ENCODE measurements around the gene RERE.
A peak's percentile ranks its signal among the peaks of the same experiment; 100 is the strongest.

Gene RERE

DNA sequence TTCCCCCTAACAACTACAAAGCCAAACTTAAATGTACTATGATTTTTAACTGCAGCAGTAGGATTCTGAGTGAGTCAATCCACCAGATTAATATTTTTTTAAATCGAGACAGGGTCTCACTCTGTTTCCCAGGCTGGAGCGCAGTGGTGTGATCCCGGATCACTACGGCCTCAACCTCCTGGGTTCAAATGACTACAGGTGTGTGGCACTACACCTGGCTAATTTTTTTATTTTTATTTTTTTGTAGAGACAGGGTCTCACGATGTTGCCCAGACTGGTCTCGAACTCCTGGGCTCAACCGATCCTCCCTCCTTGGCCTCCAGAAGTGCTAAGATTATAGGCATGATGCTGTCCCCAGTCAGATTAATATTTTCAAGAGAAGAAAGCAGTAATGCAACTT is 411.4 kb downstream of the RERE start:
- no peak for DNase-seq (ENCODE audit: low read depth in 2 of 2)

DNA sequence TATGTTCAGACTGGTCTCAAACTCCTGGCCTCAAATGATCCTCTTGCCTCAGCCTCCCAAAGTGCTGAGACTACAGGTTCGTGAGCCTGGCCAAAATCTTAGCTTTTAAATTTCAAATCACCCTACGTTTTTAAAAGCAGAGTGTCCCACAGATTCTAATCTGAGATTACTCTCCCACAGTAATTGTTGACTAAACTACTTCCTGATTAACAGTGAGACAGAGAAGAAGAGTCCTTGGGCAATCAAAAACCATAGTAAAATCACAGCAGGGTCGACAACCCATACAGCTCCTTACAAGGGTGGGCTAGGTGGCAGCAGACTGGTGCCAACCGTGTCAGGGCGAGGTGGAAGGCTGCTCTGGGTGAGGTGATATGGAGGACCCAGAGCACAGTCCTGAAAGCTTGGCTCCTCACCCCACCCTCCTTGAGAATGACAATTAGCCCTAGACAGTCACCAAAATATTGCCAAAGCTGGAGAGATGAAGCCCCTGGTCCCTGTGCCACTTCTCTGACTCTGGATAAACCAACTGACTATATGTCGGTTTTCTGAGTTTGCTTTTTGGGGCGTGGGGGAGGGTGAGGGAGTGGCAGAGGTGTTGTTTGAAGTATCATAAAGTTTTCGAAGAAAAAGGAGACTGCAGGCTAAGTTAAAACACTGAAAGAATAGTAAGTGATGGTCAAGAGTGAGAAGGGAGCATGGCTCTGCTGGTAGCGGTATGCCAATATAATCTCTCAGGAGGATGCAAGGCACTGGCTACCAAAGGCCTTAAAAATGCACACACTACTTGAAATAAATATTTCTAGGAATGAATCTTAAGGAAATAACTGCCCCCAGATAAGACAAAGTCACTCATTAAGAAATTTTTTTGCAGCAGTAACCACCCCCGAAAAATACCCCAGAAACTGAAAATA is 412.7 kb downstream of the RERE start:
- DNase-seq (ENCODE audit: low read depth in 2 of 2), result no peak

DNA sequence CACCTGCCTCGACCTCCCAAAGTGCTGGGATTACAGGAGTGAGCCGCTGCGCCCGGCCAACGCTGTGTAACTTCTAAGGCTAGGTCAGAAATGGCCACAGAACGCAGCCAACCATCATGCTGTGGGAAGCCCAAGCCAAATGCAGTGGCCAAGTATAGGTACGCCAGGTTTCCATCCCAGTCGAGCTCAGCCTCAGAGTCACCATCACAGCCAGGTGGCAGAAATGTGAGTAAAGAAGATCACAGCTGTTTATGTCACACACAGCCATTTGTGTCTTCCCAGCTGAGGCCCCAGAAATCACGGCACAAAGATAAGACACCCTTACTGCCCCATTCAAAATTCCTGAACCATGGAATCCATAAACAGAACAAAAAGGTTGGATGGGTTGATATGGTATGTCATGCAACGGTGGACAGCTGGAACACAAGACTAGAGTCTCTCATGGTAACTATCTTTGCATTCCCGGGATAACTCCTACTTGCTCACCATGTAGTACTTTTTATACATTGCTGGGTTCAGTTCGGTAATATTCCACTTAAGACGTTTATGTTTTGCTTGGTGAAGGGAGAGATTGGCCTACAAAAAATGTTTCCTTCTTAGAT is 415.2 kb downstream of the RERE start:
- DNase-seq (ENCODE audit: low read depth in 2 of 2), result no peak

DNA sequence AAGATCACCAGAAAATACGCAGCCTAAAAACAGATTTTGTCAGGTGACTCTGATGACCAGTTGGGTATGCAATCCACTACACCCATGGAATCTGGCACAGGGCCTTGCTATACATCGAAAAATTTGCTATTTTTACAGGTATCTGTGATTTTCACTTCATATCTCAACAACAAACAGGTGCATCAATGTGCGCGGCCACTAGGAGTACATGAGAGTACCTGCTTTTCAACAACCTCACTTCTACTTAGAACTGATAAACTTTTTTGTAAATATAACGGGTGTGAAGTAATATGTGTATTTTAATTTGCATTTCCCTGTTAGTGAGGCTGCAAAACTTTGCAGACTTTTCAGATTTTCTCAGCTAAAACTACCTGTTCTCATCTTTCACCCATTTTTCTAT is 418.8 kb downstream of the RERE start:
- no peak for DNase-seq (ENCODE audit: low read depth in 2 of 2)

DNA sequence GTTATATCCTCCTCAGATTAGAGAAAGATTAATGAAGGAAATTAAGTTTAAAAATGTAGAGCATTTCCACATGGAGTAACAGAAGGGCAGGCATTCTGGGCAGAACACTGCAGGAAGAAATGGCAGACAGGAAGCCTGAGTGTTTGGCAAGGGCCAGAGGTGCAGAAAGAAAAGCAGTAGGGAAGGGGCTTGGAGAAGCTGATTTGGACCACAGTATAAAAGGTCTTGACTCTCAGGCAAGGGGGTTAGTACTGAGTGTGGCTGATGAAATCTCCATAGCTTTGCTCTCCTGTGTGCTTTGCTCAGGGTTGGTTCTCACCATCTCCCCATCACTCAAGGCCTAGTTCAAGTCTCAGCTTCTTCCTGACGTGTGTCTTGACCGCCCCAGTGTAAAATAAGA is 419.4 kb downstream of the RERE start:
- DNase-seq (ENCODE audit: low read depth in 2 of 2), result no peak

DNA sequence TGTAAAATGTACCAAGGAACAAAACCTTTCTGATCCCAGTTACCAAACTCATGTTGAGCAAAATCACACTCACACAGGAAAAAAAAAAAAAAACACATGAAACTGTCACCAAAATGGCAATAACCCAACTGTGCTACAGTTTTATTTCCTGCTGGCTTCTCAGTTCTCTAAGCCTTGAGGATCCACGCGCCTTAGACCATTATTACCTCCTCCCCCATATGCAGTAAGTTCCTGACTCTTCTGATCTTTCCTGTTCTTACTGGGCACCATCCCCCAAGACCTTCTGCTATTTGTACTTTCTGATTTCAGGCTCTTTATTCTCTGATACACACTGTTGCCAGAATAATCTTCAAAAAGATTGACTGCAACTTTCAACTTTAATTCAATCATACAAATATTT is 419.9 kb downstream of the RERE start:
- DNase-seq (ENCODE audit: low read depth in 2 of 2), result no peak

DNA sequence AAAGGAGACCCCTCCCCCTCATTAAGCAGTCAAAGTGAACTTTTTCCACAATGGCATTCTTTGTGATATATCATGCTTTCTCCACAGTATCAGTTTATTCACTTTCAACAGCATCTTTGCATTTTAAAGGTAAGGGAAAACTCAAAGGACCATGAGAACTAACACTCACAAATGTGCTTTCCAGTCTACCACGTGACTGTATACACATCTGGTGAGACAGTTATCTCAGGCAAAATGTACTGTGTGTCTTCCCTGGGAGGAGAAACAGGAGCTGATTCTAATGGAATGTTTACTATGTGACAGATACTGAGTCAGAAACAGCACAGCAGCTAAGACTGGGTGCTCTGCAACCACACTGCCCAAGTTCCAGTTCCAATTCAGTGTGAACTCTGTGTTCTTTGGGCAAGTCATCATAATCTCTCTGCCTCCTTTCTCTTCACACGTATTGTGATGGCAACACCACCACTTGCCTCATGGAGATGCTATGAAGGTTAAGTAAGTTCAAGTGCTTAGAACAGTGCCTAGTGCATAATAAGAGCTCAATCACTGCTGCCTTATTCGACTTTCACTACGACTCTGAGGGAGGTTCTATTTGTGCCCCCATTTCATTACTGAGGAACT is 420.5 kb downstream of the RERE start:
- DNase-seq (ENCODE audit: low read depth in 2 of 2), result no peak

DNA sequence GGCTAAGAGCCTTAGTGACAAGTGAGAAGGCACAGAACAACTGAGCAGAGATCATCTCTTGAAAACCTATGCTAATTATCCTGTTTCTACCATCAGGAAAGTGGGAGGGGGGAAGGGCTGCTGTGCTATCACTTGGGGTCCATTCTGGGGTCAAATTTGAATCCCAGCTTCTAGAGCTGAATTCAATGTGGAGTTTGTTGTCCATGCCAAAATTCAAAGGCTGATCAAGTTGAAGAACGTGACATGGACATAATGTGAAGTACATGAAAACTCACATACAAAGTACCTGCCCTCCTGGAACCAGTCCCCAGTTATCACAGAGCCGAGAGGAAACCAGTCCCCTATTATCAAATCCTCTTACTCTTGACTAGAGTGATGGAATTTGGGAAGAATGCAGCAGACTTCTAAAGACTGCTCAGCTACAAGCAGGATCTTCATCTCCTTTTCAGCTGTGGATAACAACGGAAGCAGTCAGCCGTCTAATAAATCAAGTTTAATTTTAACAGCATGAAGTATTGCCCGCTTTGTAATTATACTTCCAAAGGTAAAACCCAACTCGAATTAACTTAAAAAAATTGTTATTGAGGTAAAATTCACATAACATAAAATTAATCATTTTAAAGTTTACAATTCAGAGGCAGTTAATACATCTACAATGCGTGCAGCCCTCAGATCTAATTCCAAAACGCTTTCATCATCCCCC is 421.2 kb downstream of the RERE start:
- no peak for DNase-seq (ENCODE audit: low read depth in 2 of 2)

DNA sequence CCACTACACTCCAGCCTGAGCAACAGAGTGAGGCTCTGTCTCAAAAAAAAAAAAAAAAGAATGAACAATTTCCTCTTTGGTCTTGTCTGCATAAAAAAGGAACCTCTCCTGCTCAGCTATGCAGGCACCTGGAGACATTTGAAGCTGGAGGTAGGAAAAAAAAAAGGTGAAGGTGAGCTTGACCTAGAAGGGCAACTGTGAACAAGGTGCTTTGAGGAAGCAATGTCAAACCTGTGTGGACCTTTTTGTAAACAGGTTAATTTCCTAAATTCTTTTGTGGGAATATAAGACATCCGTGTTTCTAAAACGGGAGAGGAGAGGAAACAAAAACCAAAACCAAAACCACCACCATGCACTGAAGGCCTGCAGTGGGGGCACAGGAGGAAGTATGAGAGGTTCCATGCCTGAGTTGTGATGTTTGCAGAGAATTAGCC is 422.0 kb downstream of the RERE start:
- DNase-seq (ENCODE audit: low read depth in 2 of 2), result peak in 1 of 2 donors; percentile 4

DNA sequence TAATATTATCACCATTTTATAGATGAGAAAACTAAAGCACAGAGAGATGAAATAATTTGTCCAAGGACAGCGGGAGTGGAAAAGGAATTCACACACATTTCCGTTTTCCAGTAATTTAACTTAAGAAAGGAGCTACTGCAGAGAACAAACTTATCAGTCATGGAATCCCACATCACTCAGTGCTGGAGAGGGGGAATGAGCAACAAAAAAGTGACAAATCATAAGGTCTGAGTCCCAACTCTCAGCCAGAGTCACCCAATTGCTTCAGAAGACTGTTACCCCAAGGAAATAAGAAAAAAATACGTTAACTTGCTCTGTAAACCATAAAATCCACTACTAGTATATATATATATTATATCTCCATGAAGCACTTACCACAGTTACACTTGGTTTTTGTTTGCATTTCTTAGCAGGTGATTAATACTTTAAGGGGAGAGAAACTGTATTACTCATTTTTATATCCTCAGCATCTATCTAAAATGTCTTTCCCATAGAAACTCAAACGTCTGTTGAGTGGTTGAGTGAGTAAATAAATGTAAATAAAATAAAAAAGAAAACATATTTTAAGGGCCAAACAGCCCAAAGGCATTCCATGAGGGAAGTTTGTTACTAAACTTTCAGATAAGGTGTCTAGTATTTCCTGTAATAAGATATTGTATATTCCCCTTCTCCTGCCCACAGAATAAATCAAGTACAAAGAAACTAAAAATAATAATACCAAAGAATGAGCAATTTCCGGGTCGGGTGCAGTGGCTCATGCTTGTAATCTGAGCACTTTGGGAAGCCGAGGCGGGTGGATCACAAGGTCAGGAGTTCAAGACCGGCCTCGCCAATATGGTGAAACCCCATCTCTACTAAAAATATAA is 422.8 kb downstream of the RERE start:
- no peak for DNase-seq (ENCODE audit: low read depth in 2 of 2)

DNA sequence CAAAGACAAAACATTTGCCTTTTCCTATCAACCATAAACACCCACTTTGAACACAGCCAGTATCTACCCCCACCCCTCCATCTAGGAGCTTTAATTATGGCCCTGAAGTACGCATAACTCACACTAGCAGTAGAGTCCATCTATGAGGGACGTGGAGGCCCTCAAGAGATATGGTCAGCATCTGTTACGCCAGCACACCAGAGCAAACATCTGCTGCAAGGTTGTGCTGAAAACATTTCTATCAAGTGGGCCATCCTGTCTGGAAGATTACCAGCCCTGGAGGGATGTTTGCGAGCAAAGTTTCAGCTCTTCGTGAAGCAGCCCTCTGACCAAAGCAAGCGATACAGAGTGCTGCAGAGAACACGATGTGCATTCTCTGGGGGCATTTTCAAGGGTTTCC is 424.9 kb downstream of the RERE start:
- no peak for DNase-seq (ENCODE audit: low read depth in 2 of 2)

DNA sequence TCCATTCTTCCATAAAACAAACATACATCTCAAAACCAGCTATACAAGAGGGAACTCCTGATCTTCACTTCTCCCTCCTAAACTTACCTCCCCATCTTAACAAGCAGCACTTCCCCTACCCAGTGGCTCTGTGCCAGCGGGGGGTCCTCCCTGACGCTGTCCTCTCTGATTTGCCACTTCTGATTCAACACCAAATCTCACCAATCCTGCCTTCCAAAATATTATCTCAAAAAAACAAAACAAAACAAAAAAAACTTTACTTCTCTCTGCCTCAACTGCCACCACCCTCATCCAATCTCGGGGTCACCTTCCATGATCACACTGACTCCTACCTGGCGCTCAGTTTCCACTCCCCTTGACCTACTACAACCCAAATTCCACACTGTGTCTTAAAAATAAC is 426.7 kb downstream of the RERE start:
- DNase-seq (ENCODE audit: low read depth in 2 of 2), result no peak

DNA sequence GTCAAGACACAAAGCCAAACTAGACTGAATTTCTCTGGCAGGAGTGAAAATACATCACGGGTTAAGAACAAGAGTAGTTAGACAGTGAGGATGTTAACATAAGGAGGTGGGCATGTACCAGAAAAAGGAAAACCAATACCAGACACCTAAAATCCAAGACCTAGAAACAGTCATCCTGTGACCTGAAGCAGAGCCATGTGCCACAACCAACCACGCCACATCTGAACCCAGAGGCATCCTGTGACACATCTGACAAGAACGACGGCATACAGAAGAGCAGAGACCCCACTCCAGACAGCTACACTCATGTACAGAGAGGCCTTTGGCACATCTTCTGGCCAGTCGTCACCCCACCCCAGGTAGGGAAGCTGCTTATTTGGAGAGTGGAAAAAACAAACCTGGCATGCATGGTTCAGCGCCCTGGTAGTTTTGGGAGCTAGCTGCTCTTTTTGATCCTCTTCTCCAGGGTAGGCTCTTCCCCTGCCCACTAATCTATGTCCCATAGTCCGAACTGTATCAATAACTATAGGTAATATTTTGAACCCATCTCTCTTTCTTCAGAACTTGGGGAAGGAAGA is 427.4 kb downstream of the RERE start:
- no peak for DNase-seq (ENCODE audit: low read depth in 2 of 2)

DNA sequence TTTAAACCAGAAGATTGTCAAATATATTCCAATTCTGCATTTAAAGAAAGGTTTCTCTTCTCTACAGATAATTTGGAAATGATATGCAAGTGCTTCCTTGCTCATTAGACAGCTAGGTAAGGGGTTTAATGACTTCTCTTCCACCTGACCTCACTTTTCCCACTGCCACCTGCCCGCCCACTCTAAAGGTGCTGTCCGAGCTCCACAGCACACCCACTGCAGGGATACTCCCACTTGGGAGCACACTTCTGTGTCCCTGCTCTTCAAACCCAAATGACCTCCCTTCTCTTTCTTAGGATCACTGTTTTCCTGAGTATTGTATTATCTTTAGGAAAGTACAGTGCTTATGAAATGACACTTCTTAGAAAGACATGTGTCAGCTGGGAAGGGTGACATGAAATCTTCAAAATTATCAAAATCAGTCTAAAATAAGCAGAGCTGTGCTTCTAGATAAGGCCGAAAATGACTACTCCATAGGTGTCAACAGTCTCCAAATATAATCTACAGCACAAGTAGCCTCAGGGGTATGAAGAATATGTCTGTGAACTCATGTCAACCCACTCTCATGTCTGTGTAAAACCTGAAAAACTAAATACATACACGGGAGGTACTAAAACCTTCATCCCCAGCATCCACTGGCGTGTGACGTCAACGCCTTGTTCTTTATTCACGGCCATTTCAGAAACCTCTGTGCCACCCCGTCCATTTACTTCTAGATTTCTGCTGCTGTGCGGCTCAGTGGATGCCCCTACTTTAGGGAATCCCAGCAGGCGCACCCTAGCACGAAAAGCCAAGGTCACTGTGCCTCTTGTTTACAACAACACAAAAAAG is 428.5 kb downstream of the RERE start:
- DNase-seq (ENCODE audit: low read depth in 2 of 2), result no peak

DNA sequence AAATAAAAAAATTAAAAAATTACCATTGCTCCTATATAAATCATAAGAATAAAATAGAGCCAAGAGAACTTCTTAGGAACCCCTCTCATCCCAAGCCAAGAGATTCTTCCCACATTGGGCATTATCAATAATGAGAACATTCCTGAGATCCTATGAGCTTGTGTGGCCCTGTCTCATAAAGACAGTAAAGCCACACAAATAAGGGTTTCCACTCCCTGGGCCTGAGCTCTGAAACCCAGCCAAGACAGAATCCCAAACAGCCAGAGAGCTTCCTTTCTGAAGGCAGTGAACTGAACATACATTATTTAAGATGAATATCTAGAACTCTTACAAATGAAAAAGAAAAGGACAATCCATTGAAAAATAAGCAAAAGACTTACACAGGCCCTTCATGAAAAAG is 431.2 kb downstream of the RERE start:
- DNase-seq (ENCODE audit: low read depth in 2 of 2), result no peak

DNA sequence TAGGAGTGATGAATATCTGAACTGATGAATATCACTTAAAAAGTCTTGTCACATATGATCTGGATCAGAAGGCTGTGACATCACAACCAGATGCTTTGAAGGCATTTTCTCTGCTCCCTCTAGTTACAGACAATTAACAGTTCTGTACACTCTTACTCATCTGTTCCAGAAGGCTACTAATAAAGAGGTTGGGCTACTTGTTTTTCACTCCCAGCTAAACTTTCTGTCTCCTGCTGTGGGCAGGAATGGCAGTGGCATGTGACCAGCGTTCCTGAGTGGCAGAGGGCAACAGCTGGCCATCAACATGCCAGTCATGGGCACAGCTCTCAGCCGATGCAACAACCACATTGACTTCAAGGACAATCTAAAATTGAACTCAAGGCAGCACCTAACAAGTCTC is 432.9 kb downstream of the RERE start:
- DNase-seq (ENCODE audit: low read depth in 2 of 2), result no peak

DNA sequence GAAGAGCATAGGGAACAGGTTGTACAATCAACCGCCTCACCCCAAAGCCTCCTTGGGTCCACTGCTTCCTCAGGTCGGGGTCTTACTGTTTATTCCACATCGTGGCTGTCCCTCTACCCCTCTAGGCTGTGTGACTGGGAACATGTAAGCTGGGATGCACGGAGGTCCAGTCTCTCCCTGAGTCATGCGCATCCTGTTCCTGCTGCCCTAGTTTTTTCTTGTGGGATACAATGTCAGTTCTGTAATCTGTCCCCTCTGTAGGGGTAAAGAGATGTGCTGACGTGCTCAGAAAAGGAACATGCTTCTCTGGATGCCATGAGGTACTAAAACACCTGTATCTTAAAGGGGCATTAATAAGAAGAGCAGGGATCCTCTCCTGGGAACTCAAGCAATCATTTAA is 433.4 kb downstream of the RERE start:
- DNase-seq (ENCODE audit: low read depth in 2 of 2), result no peak

DNA sequence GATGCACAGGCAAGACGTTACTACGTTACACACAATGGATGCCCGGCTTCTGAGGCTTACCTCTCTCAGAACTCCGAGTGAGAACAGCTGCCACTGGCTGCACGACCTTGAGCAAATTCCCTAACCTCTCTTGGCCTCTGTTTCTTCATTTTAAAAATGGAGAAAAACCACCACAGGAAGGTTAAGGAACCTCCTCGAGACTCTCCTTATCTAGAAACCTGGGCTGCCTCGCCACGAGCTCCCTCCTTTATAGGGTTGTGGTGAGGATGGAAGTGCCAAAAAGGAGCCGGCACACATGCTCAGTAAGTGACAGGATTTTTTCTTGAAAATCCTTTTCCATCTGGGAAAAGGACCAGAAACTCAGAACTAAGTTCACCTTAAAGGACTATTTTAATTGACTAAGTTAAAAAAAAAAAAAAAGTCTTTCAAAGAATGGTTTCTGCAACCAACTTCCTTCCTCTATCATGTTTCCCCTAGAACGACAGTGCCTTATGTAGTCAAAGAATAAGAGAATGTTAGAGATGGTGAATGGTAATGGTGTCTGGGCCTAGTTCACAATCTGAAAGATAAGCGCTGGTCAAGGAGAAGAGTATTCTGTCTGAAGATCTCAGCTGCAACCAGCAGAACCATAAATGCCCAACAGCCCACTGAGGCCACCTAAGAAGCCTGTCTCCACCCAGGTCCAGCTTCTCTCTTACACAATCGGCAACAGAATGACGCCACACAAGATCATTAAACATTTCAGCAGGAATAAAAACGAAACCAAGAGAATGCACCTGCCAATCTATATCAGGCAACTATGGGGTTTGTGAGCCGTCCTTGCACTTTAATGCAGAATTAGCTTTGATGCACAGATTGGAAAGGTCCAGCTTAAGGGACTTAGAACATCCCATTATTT is 434.6 kb downstream of the RERE start:
- DNase-seq (ENCODE audit: low read depth in 2 of 2), result no peak

DNA sequence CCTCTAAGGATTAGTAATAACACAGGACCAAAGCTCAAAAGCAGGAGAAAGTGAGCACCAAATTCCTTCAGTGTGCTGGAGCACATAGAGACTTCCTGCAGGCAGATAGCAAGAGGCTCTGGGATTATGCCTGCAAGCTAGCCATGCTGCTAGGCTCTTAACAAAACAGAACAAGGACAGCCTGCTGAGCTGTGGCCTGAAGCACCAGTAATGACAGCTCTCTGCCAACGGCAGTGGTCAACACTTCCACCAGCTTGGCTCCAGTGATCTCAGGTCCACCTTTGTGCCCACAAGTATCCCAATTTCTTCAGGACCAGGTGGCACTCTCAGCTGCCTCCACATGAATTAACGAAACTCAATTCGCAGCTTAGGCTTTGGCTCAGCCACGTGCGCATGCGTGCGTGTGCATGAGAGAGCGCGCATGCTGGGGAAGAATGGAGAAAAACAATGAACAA is 435.4 kb downstream of the RERE start:
- DNase-seq (ENCODE audit: low read depth in 2 of 2), result no peak
